GM12873 (cell line): ENCODE data around the gene KCNH6.

Experiments used
- CTCF ChIP-seq: IDR thresholded peaks from 2 replicates; pipeline ENCODE4 v1.5.1; 2012; ENCODE audit warnings: low read depth, mild to moderate bottlenecking, moderate library complexity, low read length, control low read depth; ENCODE audit not compliant: insufficient read depth; ENCODE audit errors: missing control alignments

Gene KCNH6

GRCh38 chr17:63595132-63595531, 72.0 kb downstream of the KCNH6 start:
- TF ChIP-seq CTCF: no peak
